ENCODE measurements around the gene FAM222A. TPM values are rescaled to one million over a fixed set of nuclear protein-coding genes. Genes with fewer than 3 reads are reported as not detected.
A peak's percentile ranks its signal among the peaks of the same experiment; 100 is the strongest.

FAM222A gene
- total RNA-seq, 2 experiments from 2014 or later: 0.76 to 1.0 TPM

DNA sequence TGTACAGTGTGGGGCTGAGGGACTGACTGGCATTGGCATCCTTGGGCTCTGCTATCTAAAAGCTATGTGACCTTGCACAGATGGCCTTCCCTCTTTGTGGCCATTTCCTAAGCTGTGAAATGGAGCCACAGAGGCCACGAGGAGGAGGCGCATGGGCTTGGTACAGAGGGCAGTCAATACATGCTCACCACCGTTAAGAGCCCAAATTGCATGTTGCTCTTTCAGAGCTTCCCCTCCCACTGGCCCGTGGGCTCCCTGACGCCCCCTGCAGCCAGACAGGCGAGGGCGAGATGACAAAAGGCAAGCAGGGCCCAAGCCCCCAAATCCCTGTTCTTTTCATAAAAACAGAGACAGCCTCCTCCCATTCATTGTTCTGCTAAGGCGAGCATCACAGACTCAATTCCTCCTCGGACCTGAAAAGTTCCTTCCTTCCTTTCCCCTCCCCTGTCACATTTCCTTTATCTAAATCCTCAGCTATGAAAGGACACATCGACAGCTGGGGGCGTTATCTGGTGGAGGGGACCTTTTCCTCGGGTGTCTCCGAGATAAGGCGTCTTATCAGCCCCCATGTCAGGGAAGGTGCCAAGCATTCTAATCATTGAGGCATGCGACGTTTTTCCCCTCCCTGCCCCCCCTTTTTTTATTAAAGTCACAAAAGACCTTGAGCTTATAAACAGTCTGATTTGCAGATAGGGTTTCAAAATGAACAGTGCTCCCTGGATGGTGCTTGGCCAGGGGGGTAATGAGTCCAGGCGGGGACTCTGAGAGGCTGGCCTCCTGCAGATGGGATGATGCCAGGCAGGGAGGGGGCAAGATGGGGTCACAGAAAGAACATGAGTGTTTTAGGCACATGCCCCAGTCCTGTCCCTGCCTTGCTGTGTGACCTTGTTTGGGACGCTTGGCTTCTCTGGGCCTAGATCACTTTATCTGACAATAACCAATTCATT, 26.4 kb downstream of the FAM222A start:
- ATAC-seq (no peak), DNase-seq (peak; percentile 23)
- peaks cover 2% of the 10 kb centered on the region for H3K27me3 Mint-ChIP-seq
- TF ChIP-seq, protein P1, sequence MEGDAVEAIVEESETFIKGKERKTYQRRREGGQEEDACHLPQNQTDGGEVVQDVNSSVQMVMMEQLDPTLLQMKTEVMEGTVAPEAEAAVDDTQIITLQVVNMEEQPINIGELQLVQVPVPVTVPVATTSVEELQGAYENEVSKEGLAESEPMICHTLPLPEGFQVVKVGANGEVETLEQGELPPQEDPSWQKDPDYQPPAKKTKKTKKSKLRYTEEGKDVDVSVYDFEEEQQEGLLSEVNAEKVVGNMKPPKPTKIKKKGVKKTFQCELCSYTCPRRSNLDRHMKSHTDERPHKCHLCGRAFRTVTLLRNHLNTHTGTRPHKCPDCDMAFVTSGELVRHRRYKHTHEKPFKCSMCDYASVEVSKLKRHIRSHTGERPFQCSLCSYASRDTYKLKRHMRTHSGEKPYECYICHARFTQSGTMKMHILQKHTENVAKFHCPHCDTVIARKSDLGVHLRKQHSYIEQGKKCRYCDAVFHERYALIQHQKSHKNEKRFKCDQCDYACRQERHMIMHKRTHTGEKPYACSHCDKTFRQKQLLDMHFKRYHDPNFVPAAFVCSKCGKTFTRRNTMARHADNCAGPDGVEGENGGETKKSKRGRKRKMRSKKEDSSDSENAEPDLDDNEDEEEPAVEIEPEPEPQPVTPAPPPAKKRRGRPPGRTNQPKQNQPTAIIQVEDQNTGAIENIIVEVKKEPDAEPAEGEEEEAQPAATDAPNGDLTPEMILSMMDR (IDR thresholded peaks at IDR 0.05): peak; percentile 23
- CTCF ChIA-PET: interaction anchor here (1.0 to 1.8 kb wide), 3 partner anchors 13 to 142 kb away, joined by 3 to 7 read pairs (median 4); no protein-coding TSS in a partner anchor
- H3K4me1 Mint-ChIP-seq (ENCODE audit: low read depth): no peaks in the 10 kb centered on the region
- POLR2A ChIA-PET: no interaction called here
- intact Hi-C loops (cut with micrococcal nuclease): no loop called here
- no peaks in the 10 kb centered on the region for H3K9me3 Mint-ChIP-seq
- no peaks in the 10 kb centered on the region for H3K36me3 Mint-ChIP-seq (ENCODE audit: low read depth)
- no peak overlapping the region for H3K4me3 Mint-ChIP-seq
- H3K27ac Mint-ChIP-seq: no peak overlapping the region

DNA sequence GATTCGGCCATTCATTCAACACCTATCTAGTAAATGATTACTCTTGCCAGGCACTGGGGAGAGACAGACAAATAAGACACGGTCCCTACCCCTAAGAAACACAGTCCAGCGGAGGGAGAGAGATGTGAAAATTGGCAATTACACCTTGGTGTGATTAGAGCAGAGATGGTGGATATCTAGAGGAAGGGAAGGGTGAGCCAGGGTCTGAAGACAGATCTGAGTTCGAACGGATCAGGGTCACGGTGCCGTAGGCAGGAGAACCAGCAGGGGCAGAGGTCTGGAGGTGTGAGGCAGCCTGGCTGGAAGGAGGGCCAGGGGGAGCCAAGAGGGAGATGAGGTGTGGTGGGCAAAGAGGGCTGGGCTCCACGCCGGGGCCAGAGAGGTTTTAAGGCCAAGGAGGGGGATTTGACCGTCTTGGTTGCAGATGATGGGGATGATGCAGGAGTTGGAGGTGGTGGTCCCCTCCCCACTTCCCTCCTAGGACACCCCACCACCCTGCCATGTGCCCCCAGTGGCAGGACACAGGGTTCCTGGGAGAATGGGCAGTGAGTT, 27.1 kb downstream of the FAM222A start:
- Mint-ChIP-seq H3K27ac (no peak overlapping the region), H3K4me3 (no peak overlapping the region), H3K27me3 (no peaks in the 10 kb centered on the region), H3K36me3 (ENCODE audit: low read depth) (no peaks in the 10 kb centered on the region), H3K4me1 (ENCODE audit: low read depth) (no peaks in the 10 kb centered on the region), H3K9me3 (no peaks in the 10 kb centered on the region)
- POLR2A ChIA-PET: no interaction called here
- intact Hi-C loops (cut with micrococcal nuclease): no loop called here
- DNase-seq (no peak), ATAC-seq (no peak)
- CTCF ChIA-PET: interaction anchor here (1.2 to 1.8 kb wide), 2 partner anchors 140 to 142 kb away, joined by 4 to 7 read pairs; no protein-coding TSS in a partner anchor
- TF ChIP-seq, protein P1 (IDR thresholded peaks at IDR 0.05): no peak

DNA sequence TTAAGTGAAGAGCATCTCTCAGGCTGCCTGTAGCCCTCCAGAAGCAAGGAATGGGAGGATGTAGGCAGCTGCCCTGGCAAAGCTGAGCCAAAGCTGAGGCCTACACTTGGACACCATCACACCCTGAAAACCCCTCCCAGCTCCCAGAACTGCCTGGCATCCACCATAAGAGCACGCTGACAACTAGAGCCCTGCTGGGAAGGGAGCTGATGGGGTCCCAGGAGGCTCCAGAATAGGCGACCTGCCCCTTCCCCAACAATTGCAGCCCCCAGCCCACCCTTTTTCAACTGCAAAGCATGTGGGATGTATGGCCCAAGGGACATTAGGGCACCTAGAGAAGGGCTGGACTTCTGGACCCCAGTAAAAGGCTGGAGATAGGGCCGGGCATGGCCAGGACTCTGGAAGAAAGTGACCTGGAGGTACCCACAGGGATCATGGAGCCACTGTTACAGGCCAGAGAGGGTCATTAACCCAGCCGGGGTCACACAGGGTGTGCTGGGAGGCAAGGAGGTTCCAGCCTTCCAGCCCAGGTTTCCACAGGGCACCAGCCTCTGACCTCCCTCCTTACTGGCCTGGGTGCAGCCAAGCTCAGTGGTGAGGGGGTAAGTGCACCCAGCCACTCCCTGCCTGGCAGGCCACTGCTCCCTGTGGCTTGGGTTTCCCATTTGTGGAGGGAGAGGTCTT, 27.8 kb downstream of the FAM222A start:
- no peak overlapping the region for H3K27ac Mint-ChIP-seq
- TF ChIP-seq, protein P1 (IDR thresholded peaks at IDR 0.05): no peak
- no peaks in the 10 kb centered on the region for H3K27me3 Mint-ChIP-seq
- no peaks in the 10 kb centered on the region for H3K36me3 Mint-ChIP-seq (ENCODE audit: low read depth)
- POLR2A ChIA-PET: no interaction called here
- CTCF ChIA-PET: no interaction called here
- intact Hi-C loops (cut with micrococcal nuclease): no loop called here
- DNase-seq (no peak), ATAC-seq (no peak)
- H3K9me3 Mint-ChIP-seq: no peaks in the 10 kb centered on the region
- no peaks in the 10 kb centered on the region for H3K4me1 Mint-ChIP-seq (ENCODE audit: low read depth)
- no peak overlapping the region for H3K4me3 Mint-ChIP-seq

DNA sequence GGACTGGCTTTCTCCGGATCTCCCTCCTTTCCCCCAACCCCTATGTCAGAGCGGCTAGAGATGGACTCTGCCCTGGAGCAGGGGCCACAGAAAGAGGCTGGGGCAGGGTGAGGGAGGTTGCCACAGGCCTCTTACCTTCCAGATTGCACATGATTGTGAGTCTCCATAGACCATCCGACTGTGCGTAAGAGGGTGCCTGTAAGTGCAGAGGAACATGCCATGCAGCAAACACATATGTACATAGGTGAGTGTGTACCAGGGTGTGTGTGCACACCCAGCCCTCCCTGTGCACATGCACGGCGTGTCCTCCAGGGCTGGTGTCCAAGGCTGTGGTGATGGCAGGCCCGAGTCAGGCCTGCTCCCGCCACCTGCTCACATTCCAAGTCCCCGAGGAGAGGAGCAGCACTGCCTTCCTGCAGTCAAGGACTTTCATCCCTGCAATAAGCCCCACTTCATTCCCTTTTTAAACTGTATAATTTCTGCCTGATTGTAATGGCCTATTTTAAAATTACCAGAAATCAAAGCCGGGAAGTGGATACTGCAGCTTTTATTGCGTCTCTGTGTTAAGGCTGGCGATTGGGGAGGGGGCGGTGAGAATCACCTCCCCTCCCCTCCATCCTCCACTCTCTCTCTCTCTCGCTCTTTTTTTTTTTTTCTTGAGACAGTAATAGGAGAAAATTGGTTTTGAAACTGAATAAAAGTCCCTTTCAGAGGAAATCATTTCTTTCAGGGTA, 28.5 kb downstream of the FAM222A start:
- no peaks in the 10 kb centered on the region for H3K9me3 Mint-ChIP-seq
- ATAC-seq (no peak), DNase-seq (no peak)
- CTCF ChIA-PET: no interaction called here
- intact Hi-C loops (cut with micrococcal nuclease): no loop called here
- H3K4me1 Mint-ChIP-seq (ENCODE audit: low read depth): no peaks in the 10 kb centered on the region
- TF ChIP-seq, protein P1 (IDR thresholded peaks at IDR 0.05): no peak
- H3K36me3 Mint-ChIP-seq (ENCODE audit: low read depth): no peaks in the 10 kb centered on the region
- no peaks in the 10 kb centered on the region for H3K27me3 Mint-ChIP-seq
- no peak overlapping the region for H3K27ac Mint-ChIP-seq
- no peak overlapping the region for H3K4me3 Mint-ChIP-seq
- POLR2A ChIA-PET: no interaction called here

Measured in activated CD8-positive, alpha-beta T cell treated with anti-CD3 and anti-CD28 coated beads for 36 hours (primary cell).